RPMI7951 (cell line): Measurements from ENCODE around the gene RTN4R. TPM values are rescaled to one million over a fixed set of nuclear protein-coding genes. Genes with fewer than 3 reads are reported as not detected.
"Not testable (repeated sequence)": the region's sequence is repeated elsewhere in the genome, so short reads cannot be mapped to it uniquely, and the experiment has no call there.

Source experiments
- DNase-seq: peaks from one replicate; pipeline ENCODE4 v3.0.0-alpha.2; 2012; ENCODE audit warnings: low read depth
- total RNA-seq: library from RNA; depleted of rRNA; stranded (reverse); fragments of >200 nt; shearing (Covaris generic); gene quantifications from 2 replicates; pipeline ENCODE4 v1.2.3, GENCODE V29; 2014

Gene RTN4R
- total RNA-seq, 1 experiment from 2014 or later, result 0.12 TPM

- DNase-seq, result not testable (repeated sequence)
Observed at GRCh38 chr22:20286784-20287423, 18.8 kb upstream of the RTN4R start.

DNA sequence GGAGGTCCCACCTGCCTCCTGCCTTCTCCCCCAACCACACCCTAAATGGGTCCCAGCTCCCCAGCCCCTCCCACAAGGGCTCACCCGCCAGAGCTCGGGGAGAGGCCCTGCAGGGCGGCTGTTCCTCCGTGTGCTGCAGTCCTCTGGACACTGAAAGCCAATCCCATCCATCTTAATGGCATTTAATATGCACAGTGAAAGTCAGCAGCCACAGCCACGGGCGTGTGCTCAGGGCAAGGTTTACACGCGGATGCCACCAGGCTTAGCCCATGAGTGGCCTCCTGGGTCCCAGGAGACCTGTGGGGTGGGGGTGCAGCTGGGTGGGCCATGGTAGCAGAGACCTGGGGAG is 18.2 kb upstream of the RTN4R start:
- not testable (repeated sequence) for DNase-seq

- DNase-seq, result peak; percentile 19
Observed at GRCh38 chr22:20285473-20286311, 17.6 kb upstream of the RTN4R start.

- no peak for DNase-seq
Observed at GRCh38 chr22:20284471-20285086, 16.5 kb upstream of the RTN4R start.

- DNase-seq, result no peak
Observed at GRCh38 chr22:20283674-20284066, 15.6 kb upstream of the RTN4R start.

GRCh38 chr22:20282901-20283673 is 15.0 kb upstream of the RTN4R start:
- no peak for DNase-seq

DNA sequence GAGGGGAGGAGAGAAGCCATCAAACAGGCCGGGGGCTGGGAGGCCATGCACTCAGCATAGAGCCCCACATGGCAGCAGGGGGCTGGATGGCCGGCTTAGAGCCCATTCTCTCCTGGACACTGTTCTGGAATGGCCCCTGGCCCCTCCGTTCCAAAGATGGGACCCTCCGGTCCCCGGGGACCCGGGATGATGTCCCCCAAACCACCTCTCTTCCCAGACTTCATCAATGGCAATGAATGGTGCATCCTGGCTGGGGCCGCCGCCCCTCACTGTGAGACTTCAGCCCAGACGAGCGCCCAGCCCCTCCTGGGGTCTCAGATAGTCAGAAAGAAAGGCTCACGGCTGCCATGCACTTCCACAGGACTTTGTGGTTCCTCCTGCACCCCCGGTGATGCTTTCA is 13.8 kb upstream of the RTN4R start:
- DNase-seq, result no peak

GRCh38 chr22:20281473-20281872 is 13.4 kb upstream of the RTN4R start:
- not testable (repeated sequence) for DNase-seq

- no peak for DNase-seq
Observed at GRCh38 chr22:20280866-20281265, 12.7 kb upstream of the RTN4R start.

DNA sequence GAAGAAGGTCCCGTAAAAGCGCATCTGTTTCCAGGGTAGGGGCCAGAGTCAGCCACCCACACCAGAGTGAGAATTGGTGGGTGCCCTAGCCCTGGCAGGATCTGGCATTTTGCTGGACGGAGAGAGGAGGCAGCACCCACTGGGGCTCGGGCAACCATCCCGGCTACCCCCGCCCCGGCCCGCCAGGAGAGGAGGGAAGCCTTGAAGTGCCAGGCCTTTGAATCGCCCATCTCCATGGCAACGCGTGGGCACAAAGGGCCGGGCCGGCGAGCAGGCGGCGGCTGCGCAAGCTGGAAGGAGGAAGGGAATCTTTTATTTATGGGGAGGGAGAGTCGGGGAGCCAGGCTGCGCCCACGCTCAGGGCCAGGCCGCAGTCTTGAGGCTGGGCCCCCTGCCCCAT is 12.0 kb upstream of the RTN4R start:
- DNase-seq, result not testable (repeated sequence)

DNA sequence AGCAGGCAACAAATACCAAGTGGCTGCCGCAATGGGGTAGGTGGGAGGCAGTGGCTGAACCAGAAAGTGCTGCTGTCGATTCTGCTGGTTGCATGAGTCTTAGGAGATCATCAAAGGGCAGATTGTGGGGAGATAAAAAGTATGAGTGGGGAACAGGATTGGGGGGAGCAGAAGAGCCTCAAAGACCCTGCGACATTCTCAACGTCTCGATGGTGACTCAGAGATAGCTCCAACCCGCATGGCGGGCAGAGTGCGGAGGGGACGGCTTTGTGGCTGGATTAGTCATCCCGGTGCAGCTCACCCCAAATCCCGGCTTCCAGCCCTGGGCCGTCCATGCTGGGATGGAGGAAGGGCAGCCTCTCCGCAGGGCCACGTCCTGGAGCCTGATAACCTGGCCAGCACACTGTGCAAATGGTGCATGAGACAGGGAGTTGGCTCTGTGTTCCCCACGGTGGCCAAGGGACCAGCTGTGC is 11.6 kb upstream of the RTN4R start:
- DNase-seq, result peak; percentile 85

GRCh38 chr22:20278726-20279490 is 10.8 kb upstream of the RTN4R start:
- DNase-seq, result not testable (repeated sequence)

DNA sequence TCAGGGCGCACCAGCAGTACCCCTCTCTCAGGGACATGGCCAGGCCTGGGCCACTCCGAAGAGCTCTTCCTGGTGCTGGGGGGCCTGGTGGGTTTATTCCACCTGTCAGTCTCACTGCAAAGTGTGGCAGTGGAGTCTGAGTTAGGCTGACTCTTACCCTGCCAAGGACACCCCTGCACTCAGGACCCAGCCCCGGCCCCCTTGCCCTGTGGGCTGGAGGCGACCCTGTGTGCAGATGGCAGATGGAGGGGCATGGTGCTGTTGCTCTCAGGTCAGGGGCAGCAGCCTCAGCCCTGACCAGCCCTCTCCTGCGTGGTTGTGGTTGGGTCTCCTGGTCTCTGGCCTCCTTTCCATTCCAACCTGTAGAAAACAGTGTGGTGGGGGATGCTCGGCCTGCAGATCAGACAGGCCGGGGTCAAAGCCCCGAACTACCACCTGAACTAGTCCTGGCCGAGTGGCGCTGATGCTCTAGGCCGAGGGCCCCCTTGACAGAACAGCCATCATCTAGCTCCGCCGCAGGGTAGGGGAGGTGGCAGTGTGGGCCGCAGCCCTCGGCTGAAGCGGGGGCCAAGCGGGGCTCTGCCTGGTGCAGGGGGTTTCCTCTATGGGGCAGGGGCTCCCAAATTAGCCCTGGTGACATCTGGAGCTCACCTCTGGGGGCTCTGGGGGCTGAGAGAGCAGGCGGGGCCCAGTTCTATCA is 10.0 kb upstream of the RTN4R start:
- DNase-seq, result not testable (repeated sequence)

GRCh38 chr22:20276468-20276867 is 8.3 kb upstream of the RTN4R start:
- DNase-seq, result no peak

- no peak for DNase-seq
Observed at GRCh38 chr22:20275836-20276235, 7.7 kb upstream of the RTN4R start.

GRCh38 chr22:20275325-20275724 is 7.2 kb upstream of the RTN4R start:
- not testable (repeated sequence) for DNase-seq

GRCh38 chr22:20274374-20274773 is 6.3 kb upstream of the RTN4R start:
- not testable (repeated sequence) for DNase-seq

GRCh38 chr22:20273758-20274181 is 5.7 kb upstream of the RTN4R start:
- DNase-seq, result no peak

DNA sequence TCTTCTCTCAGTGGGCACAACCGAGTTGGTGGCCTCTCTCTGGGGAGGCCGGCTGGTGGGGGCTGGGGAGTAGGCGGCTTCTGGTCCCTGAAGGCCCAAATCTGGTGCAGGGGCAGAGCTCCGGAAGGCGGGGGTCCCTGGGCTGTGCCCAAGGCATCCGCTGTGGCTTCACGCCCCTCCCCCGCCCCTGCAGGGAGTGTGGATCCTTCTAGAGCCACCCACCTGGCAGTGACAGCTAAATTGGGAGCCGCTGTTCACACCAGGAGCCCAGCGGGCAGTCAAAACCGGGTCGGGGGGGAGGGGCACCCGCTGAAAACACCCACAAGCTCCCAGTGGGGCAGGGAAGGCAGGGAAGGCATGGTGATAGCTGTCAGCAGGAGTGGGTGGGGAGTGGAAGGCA is 4.6 kb upstream of the RTN4R start:
- DNase-seq, result no peak

GRCh38 chr22:20272174-20272573 is 4.1 kb upstream of the RTN4R start:
- DNase-seq, result peak; percentile 13
